HCT116 (cell line): Measurements from ENCODE around the gene OPN3. TPM values are rescaled to one million over a fixed set of nuclear protein-coding genes. Genes with fewer than 3 reads are reported as not detected.

Experiments
- ATAC-seq: fragments of 200-7000 bp; cut with Tn5 transposase; 2 replicates; pipeline ENCODE4 v1.9.1; 2020; ENCODE audit warnings: mild to moderate bottlenecking, moderate library complexity
- BruUV-seq: library from RNA; stranded (reverse); fragments of 400-500 nt; replicated peaks from 2 replicates; lab custom pipeline; 2021; lab: Mats Ljungman, UMichigan
- CTCF ChIA-PET: fragments of 300-600 bp; sonication (Branson Sonifier 250); formaldehyde crosslinking; loops from one replicate; lab custom pipeline; 2021; ENCODE audit warnings: antibody characterized with exemption; lab: Charles Lee
- POLR2A ChIA-PET: fragments of 300-600, 350-600 bp; sonication (Branson Sonifier 250); formaldehyde crosslinking; loops from one replicate; lab custom pipeline; 2021; ENCODE audit warnings: antibody characterized with exemption; lab: Charles Lee
- RAD21 ChIA-PET, 2 experiments: fragments of 300-600 bp; sonication (Branson Sonifier 250); formaldehyde crosslinking; loops; one replicate each; lab custom pipeline; 2023; ENCODE audit warnings: low total read pairs in 2 of 2; ENCODE audit not compliant: uncharacterized antibody in 2 of 2, unreplicated experiment in 2 of 2, low non-redundant PET in 1 of 2; lab: Charles Lee
- DNase-seq: peaks from one replicate; pipeline ENCODE4 v3.0.0-alpha.2; 2010; ENCODE audit warnings: low read depth, low spot score
- H2AFZ ChIP-seq: fragments of 200-600 bp; shearing (Covaris generic), sonication (generic); 2 replicates; pipeline ENCODE4 v1.6.1; 2017; ENCODE audit warnings: low read depth, mixed run types, mixed read lengths, antibody characterized with exemption, low read length; ENCODE audit not compliant: poor library complexity, severe bottlenecking
- H3K27ac ChIP-seq: 2 replicates; pipeline ENCODE4 v1.5.1; 2012; ENCODE audit warnings: low read depth, low read length
- H3K27me3 ChIP-seq: fragments of 200-600 bp; sonication (generic); 2 replicates; pipeline ENCODE4 v1.6.1; 2016; ENCODE audit warnings: mixed run types, low read length, mixed read lengths; ENCODE audit not compliant: insufficient read depth
- H3K36me3 ChIP-seq, 2 experiments: fragments of 200-500 bp in 1 of 2; fragments of 200-600 bp in 1 of 2; sonication (Bioruptor generic) in 1 of 2; sonication (generic) in 1 of 2; 2 replicates each; pipeline versions ENCODE4 v1.5.1 to v1.6.1; 2014 to 2016; ENCODE audit warnings: low read length in 2 of 2, inconsistent platforms in 1 of 2, mixed read lengths in 1 of 2, mixed run types in 1 of 2; ENCODE audit not compliant: insufficient read depth in 2 of 2, control insufficient read depth in 1 of 2
- H3K4me1 ChIP-seq, 2 experiments: fragments of 200-600 bp in 1 of 2; sonication (generic) in 1 of 2; 2 replicates each; pipeline versions ENCODE4 v1.5.1 to v1.6.1; 2012 to 2017; ENCODE audit warnings: low read length in 2 of 2, inconsistent platforms in 1 of 2, mild to moderate bottlenecking in 1 of 2, mixed read lengths in 1 of 2, mixed run types in 1 of 2, moderate library complexity in 1 of 2; ENCODE audit not compliant: insufficient read depth in 2 of 2, control insufficient read depth in 1 of 2
- H3K4me2 ChIP-seq: fragments of 200-600 bp; sonication (generic); 2 replicates; pipeline ENCODE4 v1.6.1; 2017; ENCODE audit warnings: mixed run types, low read length, mixed read lengths
- H3K4me3 ChIP-seq, 2 experiments: fragments of 200-600 bp in 1 of 2; sonication (generic) in 1 of 2; replicated peaks in 1 of 2; 2 replicates each; pipeline ENCODE4 v1.5.1; 2011 to 2016; ENCODE audit warnings: low read length in 2 of 2, control low read depth in 1 of 2, low read depth in 1 of 2, mild to moderate bottlenecking in 1 of 2, mixed read lengths in 1 of 2, mixed run types in 1 of 2
- H3K79me2 ChIP-seq: fragments of 200-600 bp; sonication (generic); 2 replicates; pipeline ENCODE4 v1.6.1; 2017; ENCODE audit warnings: mild to moderate bottlenecking, mixed run types, low read length, moderate library complexity, mixed read lengths; ENCODE audit not compliant: insufficient read depth
- H3K9ac ChIP-seq: fragments of 200-600 bp; sonication (generic); 2 replicates; pipeline ENCODE4 v1.6.1; 2016; ENCODE audit warnings: low read length, mixed read lengths
- H3K9me2 ChIP-seq: fragments of 200-600 bp; sonication (generic), shearing (Covaris generic); 2 replicates; pipeline ENCODE4 v1.6.1; 2017; ENCODE audit warnings: mixed run types, mild to moderate bottlenecking, moderate library complexity; ENCODE audit not compliant: insufficient read depth
- H3K9me3 ChIP-seq, 2 experiments: fragments of 200-500 bp in 1 of 2; fragments of 200-600 bp in 1 of 2; sonication (Bioruptor generic) in 1 of 2; sonication (generic) in 1 of 2; 2 replicates each; pipeline ENCODE4 v1.6.1; 2014 to 2017; ENCODE audit warnings: low read length in 2 of 2, mixed read lengths in 2 of 2, inconsistent platforms in 1 of 2, low read depth in 1 of 2, mild to moderate bottlenecking in 1 of 2, mixed run types in 1 of 2, moderate library complexity in 1 of 2; ENCODE audit not compliant: control insufficient read depth in 1 of 2, insufficient read depth in 1 of 2
- H4K20me1 ChIP-seq: fragments of 200-600 bp; sonication (generic), shearing (Covaris generic); 2 replicates; pipeline ENCODE4 v1.6.1; 2017; ENCODE audit warnings: mixed run types, mild to moderate bottlenecking, moderate library complexity; ENCODE audit not compliant: insufficient read depth
- CEBPB ChIP-seq: IDR thresholded peaks from 2 replicates; pipeline ENCODE4 v1.6.1; 2012; ENCODE audit warnings: low read depth
- EZH2 ChIP-seq: fragments of 200-600 bp; sonication (generic); IDR thresholded peaks from 2 replicates; pipeline ENCODE4 v1.6.1; 2017; ENCODE audit warnings: antibody characterized with exemption, mixed run types
- JUND ChIP-seq: IDR thresholded peaks from 2 replicates; pipeline ENCODE4 v1.6.1; 2012
- RAD21 ChIP-seq: IDR thresholded peaks from 2 replicates; pipeline ENCODE4 v1.6.1; 2012; ENCODE audit warnings: low read depth, mild to moderate bottlenecking
- SIN3A ChIP-seq: IDR thresholded peaks from 2 replicates; pipeline ENCODE4 v1.6.1; 2012; ENCODE audit warnings: low read depth
- ZFX ChIP-seq: fragments of 450-650 bp; IDR thresholded peaks from 2 replicates; pipeline ENCODE4 v1.6.1; 2017
- intact Hi-C: fragments of 100-400 bp; cut with micrococcal nuclease; formaldehyde crosslinking; loops from 2 replicates; pipeline ENCODE4 v1.10.0; 2022
- total RNA-seq: library from RNA; stranded (reverse); gene quantifications from one replicate; pipeline ENCODE4 v1.2.1, GENCODE V29; 2021; ENCODE audit not compliant: unreplicated experiment
- TF ChIP-seq, protein P1 (sequence below): IDR thresholded peaks from 2 replicates; pipeline ENCODE4 v1.6.1; 2012

The OPN3 gene
- total RNA-seq, 1 experiment from 2014 or later: 6.1 TPM

DNA sequence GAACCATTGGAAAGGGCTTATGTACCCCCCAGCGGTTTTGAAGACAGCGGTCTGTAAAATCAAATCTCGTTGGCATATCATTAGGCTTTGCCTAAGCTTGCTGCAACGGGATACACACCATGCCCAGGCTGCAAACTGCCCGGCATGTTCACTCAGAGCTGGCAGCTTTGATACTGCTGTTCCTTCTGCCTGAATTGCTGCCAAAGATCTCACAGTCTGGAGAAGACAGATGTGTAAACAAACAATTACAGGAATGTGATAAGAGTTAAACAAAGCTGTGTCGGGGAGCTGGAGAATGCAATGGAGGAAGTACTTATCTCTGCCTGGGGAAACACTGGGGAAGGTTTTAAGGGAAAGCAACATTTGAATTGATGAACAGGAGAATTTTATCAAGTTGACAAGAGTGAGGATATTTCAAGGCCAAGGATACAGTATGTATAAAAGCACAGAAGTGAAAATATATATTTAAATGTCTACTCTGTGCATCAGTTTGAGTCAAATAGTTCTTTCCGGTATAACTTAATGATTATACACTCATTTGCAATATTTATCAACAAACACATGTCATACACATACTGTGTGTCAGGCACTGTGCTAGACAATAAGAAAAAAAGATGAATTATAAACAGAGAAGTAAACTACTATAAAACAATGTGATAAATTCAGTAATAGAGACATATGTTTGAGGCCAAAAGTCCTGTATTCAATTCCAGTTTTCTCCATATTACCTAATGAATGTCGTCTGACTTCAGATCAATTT, 29.9 kb downstream of the OPN3 start:
- no peak for DNase-seq
- no peaks in the 10 kb centered on the region for H3K36me3 ChIP-seq
- no peaks in the 10 kb centered on the region for H3K27me3 ChIP-seq
- no peak overlapping the region for H3K4me3 ChIP-seq
- no peak overlapping the region for H3K4me2 ChIP-seq
- ATAC-seq: no peak
- H3K79me2 ChIP-seq: no peaks in the 10 kb centered on the region
- H3K4me1 ChIP-seq: peaks cover 0 to 8% of the 10 kb centered on the region in 2 experiments; a peak in 1 of 4 replicates
- CTCF ChIA-PET: interaction anchor here (0.6 to 2.8 kb wide), 28 partner anchors 8 to 388 kb away, joined by 3 to 22 read pairs (median 4); partner anchors contain the start of genes CHML, FH, KMO and MAP1LC3C
- H4K20me1 ChIP-seq: no peaks in the 10 kb centered on the region; the same call in 1 of the 2 replicates
- no peaks in the 10 kb centered on the region for H3K9me3 ChIP-seq
- no peak overlapping the region for H3K9ac ChIP-seq
- intact Hi-C loops: loop anchor here (2.0 kb wide), 1 partner anchor 389 kb away; the partner anchor contains the start of gene MAP1LC3C
- H2AFZ ChIP-seq: no peak overlapping the region
- no TSS peak for BruUV-seq
- TF ChIP-seq EZH2: no peak
- TF ChIP-seq RAD21: no peak
- no peak for TF ChIP-seq JUND
- TF ChIP-seq, all 23 proteins: peak for 0
- ChIA-PET POLR2A (interaction anchor here (0.7 to 1.2 kb wide), 2 partner anchors 224 to 237 kb away, joined by 3 to 4 read pairs; partner anchors contain the start of gene EXO1), RAD21 (interaction anchor here in 1 of 2 experiments (0.8 kb wide), 1 partner anchor 74 kb away, joined by 3 read pairs; no protein-coding TSS in a partner anchor)
- H3K9me2 ChIP-seq: no peaks in the 10 kb centered on the region
- H3K27ac ChIP-seq: no peak overlapping the region

DNA sequence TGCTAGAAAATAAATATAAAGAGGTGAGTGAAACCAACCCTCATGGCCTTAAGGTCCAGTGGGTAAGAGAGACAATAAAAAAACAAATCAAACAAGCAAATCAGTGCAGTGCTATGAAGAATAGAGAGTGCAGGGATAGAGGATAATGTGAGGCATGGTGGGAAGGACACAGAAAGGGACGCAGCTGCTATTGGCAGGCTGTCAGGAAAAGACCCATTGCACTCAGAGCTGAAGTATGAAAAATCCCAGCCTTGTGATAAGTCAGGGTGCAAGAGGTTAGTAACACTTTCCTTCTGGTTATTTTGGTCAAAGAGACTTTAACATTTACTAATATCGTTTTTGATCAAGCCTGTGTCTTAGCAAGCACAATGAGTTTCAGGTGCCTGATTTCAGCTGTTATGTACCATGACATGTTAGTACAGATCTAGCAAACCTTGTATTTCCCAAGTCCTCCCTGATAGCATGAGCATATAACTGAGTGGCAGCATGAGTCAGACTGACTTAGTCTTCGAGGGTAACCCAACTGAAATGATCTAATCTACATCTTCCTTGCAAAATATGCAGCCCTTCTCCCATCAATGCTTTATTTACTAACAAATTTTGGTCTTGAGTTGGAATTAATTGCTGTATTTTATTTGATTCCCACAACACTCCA, 31.7 kb downstream of the OPN3 start:
- Histone ChIP-seq H3K4me3 (no peak overlapping the region), H3K27me3 (no peaks in the 10 kb centered on the region), H3K4me1 (peaks cover 0 to 14% of the 10 kb centered on the region in 2 experiments; a peak in 1 of 4 replicates), H2AFZ (no peak overlapping the region), H3K9me3 (no peaks in the 10 kb centered on the region), H3K36me3 (no peaks in the 10 kb centered on the region)
- DNase-seq: no peak
- TF ChIP-seq ZFX (no peak), SIN3A (no peak), CEBPB (no peak)
- TF ChIP-seq, protein P1, sequence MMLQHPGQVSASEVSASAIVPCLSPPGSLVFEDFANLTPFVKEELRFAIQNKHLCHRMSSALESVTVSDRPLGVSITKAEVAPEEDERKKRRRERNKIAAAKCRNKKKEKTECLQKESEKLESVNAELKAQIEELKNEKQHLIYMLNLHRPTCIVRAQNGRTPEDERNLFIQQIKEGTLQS: no peak
- TF ChIP-seq, all 23 proteins: peak for 0
- no peak overlapping the region for H3K27ac ChIP-seq
- BruUV-seq: no TSS peak
- no peak overlapping the region for H3K4me2 ChIP-seq
- no peak for ATAC-seq
- H4K20me1 ChIP-seq: no peaks in the 10 kb centered on the region; the same call in 1 of the 2 replicates
- H3K9ac ChIP-seq: no peak overlapping the region
- intact Hi-C loops: no loop called here
- no peaks in the 10 kb centered on the region for H3K79me2 ChIP-seq
- ChIA-PET POLR2A (no interaction called here), RAD21 (no interaction called here), CTCF (no interaction called here)
- no peaks in the 10 kb centered on the region for H3K9me2 ChIP-seq
